ENCODE results near the gene MTG1.
"Not testable (repeated sequence)": the region's sequence is repeated elsewhere in the genome, so short reads cannot be mapped to it uniquely, and the experiment has no call there.

Gene MTG1

GRCh38 chr10:133396035-133396624 is 2.2 kb downstream of the MTG1 start:
- H3K36me3 Mint-ChIP-seq (ENCODE audit: low read depth) = peaks cover 30% of the 10 kb centered on the region
- no peak overlapping the region for H3K27ac Mint-ChIP-seq
- no peaks in the 10 kb centered on the region for H3K9me3 Mint-ChIP-seq
- peaks cover 28% of the 10 kb centered on the region for H3K4me1 Mint-ChIP-seq (ENCODE audit: low read depth)
- H3K27me3 Mint-ChIP-seq (ENCODE audit: low read depth) = no peaks in the 10 kb centered on the region
- H3K4me3 Mint-ChIP-seq = no peak overlapping the region

DNA sequence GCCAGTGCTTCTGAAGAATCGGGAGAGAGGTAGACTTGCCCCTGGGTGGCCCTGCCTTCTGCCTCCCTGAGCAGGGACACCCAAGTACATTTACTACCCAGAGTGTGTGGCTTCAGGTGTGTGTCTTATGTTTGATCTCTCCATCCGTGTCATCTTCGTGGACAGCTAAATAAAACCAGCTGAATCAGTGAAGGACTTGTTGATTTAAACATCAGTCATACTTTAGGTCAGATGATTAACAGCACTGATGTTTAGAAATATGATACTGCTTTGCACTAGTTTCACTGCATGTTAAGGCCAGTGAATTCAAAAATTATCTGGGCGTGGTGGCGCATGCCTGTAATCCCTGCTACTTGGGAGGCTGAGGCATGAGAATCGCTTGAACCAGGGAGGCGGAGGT is 4.0 kb downstream of the MTG1 start:
- Mint-ChIP-seq H3K36me3 (ENCODE audit: low read depth) (peaks cover 42% of the 10 kb centered on the region), H3K4me3 (no peak overlapping the region), H3K4me1 (ENCODE audit: low read depth) (peaks cover 28% of the 10 kb centered on the region), H3K27ac (no peak overlapping the region), H3K9me3 (no peaks in the 10 kb centered on the region), H3K27me3 (ENCODE audit: low read depth) (no peaks in the 10 kb centered on the region)

GRCh38 chr10:133399123-133399601 is 5.2 kb downstream of the MTG1 start:
- peaks cover 50% of the 10 kb centered on the region for H3K36me3 Mint-ChIP-seq (ENCODE audit: low read depth)
- no peak overlapping the region for H3K27ac Mint-ChIP-seq
- H3K4me1 Mint-ChIP-seq (ENCODE audit: low read depth) = peaks cover 33% of the 10 kb centered on the region
- H3K9me3 Mint-ChIP-seq = no peaks in the 10 kb centered on the region
- H3K27me3 Mint-ChIP-seq (ENCODE audit: low read depth) = no peaks in the 10 kb centered on the region
- no peak overlapping the region for H3K4me3 Mint-ChIP-seq

- Mint-ChIP-seq H3K36me3 (ENCODE audit: low read depth) (peaks cover 57% of the 10 kb centered on the region), H3K4me1 (ENCODE audit: low read depth) (peaks cover 29% of the 10 kb centered on the region), H3K4me3 (peak overlapping the region; percentile 51), H3K9me3 (no peaks in the 10 kb centered on the region), H3K27me3 (ENCODE audit: low read depth) (no peaks in the 10 kb centered on the region), H3K27ac (peak overlapping the region; percentile 77)
Observed at GRCh38 chr10:133400624-133401424, 6.9 kb downstream of the MTG1 start.

DNA sequence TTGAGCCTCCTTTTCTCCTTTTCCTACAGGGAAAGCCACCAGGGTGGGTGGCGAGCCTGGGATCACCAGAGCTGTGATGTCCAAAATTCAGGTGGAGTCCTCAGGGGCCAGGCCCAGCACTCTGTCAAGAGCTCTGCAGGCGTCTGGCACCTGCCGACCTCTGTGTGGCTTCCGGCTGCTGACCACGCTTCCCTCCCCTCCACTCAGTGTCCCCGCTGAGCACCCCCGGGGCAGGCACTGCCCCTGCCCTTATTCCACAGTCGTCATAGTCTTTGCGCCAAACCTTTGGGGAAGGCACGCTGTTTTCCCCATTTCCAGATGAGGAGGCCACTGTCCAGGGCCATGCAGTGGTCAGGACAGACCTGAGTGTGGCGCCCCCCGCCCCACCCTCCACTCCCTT is 7.5 kb downstream of the MTG1 start:
- H3K9me3 Mint-ChIP-seq = no peaks in the 10 kb centered on the region
- peak overlapping the region; percentile 51 for H3K4me3 Mint-ChIP-seq
- peaks cover 61% of the 10 kb centered on the region for H3K36me3 Mint-ChIP-seq (ENCODE audit: low read depth)
- H3K27ac Mint-ChIP-seq = peak overlapping the region; percentile 77
- H3K4me1 Mint-ChIP-seq (ENCODE audit: low read depth) = peaks cover 30% of the 10 kb centered on the region
- H3K27me3 Mint-ChIP-seq (ENCODE audit: low read depth) = no peaks in the 10 kb centered on the region

DNA sequence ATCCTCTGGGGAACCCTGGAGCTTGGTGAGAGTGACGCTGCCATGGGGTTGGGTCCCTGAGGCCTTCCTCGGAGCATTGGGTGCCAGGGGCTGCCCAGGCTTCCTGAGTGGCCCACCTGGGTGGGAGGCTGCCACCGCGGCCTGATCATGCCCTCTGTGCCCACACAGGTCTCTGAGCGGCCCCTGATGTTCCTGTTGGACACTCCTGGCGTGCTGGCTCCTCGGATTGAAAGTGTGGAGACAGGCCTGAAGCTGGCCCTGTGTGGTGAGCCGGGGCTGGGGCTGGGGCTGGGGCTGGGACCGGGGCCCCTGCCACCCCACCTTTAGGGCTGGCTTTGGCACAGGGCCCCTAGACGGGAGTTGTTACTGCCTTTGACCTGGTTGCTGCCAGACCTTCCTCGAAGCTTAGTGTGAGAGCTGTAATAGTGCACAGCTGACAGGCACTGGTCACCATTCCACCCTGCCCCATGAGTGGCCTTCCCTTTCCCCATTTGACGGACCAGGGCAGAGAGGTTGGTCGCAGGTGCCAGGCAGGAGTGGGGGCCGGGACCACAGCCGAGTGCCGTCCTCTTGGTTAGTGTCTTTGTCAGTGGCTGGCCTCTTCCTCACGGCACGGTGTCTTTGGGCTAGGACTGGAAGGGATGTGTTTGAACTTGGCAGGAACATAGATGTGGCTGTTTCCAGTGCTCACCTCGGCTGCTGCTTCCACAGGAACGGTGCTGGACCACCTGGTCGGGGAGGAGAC is 8.2 kb downstream of the MTG1 start:
- H3K4me1 Mint-ChIP-seq (ENCODE audit: low read depth) = peaks cover 30% of the 10 kb centered on the region
- peaks cover 62% of the 10 kb centered on the region for H3K36me3 Mint-ChIP-seq (ENCODE audit: low read depth)
- no peaks in the 10 kb centered on the region for H3K27me3 Mint-ChIP-seq (ENCODE audit: low read depth)
- no peak overlapping the region for H3K27ac Mint-ChIP-seq
- H3K9me3 Mint-ChIP-seq = no peaks in the 10 kb centered on the region
- no peak overlapping the region for H3K4me3 Mint-ChIP-seq

DNA sequence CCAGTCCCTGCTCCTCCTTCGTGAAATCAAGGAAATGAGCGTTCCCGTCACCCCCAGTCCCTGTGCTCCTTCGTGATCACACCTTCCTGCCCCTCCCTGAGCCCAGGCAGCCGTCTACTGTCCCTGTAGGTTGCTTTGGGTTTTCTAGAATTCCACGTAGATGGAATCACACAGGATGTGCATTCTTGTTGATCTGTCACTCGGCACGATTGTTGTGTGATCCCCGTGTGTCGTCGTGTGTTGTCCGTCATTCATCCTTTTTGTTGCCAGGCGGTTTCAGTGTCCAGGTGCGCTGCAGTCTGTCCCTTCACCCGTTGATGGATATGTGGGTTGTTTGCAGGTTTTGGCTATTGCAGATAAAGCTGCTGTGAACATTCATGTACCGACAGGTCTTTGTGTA is 9.4 kb downstream of the MTG1 start:
- Mint-ChIP-seq H3K9me3 (peaks cover 7% of the 10 kb centered on the region), H3K27me3 (ENCODE audit: low read depth) (no peaks in the 10 kb centered on the region), H3K36me3 (ENCODE audit: low read depth) (peaks cover 63% of the 10 kb centered on the region), H3K27ac (peak overlapping the region; percentile 8), H3K4me3 (no peak overlapping the region), H3K4me1 (ENCODE audit: low read depth) (peaks cover 34% of the 10 kb centered on the region)

- no peak overlapping the region for H3K4me3 Mint-ChIP-seq
- H3K4me1 Mint-ChIP-seq (ENCODE audit: low read depth) = peaks cover 34% of the 10 kb centered on the region
- no peaks in the 10 kb centered on the region for H3K27me3 Mint-ChIP-seq (ENCODE audit: low read depth)
- peaks cover 12% of the 10 kb centered on the region for H3K9me3 Mint-ChIP-seq
- peaks cover 64% of the 10 kb centered on the region for H3K36me3 Mint-ChIP-seq (ENCODE audit: low read depth)
- peak overlapping the region; percentile 8 for H3K27ac Mint-ChIP-seq
Observed at GRCh38 chr10:133403784-133404183, 9.8 kb downstream of the MTG1 start.

DNA sequence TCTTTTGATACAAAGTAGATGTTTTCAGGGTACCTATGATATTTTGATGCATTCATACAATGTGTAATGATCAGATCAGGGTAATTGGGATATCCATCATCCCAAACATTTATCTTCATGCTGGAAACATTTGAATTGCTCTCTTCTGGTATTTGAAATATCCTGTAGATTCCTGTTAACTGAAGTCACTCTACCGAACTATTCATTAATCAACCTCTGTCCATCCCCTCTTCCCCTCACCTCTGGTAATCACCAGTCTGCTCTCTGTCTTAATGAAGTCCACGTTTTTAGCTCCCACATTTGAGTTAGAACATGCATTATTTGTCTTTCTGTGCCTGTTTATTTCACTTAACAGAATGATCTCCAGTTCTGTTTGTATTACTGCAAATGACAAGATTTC is 11.3 kb downstream of the MTG1 start:
- Mint-ChIP-seq H3K27me3 (ENCODE audit: low read depth) (no peaks in the 10 kb centered on the region), H3K36me3 (ENCODE audit: low read depth) (peaks cover 74% of the 10 kb centered on the region), H3K4me1 (ENCODE audit: low read depth) (peaks cover 32% of the 10 kb centered on the region)

DNA sequence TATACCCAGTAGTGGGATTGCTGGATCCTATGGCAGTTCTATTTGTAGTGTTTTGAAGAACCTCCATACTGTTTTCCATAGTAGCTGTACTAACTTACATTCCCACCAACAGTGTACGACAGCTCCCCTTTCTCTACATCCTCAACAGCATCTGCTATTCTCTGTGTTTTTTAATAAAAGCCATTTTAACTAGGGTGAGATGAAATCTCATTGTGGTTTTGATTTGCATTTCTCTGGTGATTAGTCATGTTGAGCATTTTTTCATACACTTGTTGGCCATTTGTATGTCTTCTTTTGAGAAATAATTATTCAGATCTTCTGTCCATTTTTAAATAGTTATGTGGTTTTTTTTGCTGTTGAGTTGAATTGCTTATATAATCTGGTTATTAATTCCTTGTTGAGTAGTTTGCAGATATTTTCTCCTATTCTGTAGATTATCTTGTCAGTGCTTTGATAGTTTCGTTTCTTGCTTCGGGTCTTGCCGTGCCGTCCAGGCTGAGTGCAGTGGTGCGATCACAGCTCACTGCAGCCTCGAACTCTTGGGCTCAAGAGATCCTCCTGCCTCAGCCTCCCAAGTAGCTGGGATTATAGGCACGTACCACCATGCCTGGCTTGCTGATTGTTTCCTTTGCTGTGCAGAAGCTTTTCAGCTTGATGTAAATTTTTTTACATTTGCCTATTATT is 12.0 kb downstream of the MTG1 start:
- H3K27ac Mint-ChIP-seq = no peak overlapping the region
- H3K4me3 Mint-ChIP-seq = no peak overlapping the region
- H3K36me3 Mint-ChIP-seq (ENCODE audit: low read depth) = peaks cover 78% of the 10 kb centered on the region
- H3K27me3 Mint-ChIP-seq (ENCODE audit: low read depth) = no peaks in the 10 kb centered on the region
- peaks cover 27% of the 10 kb centered on the region for H3K4me1 Mint-ChIP-seq (ENCODE audit: low read depth)
- H3K9me3 Mint-ChIP-seq = peaks cover 30% of the 10 kb centered on the region

More for the DNA sequence above, 11.3 kb downstream of the MTG1 start:
- no peak overlapping the region for H3K4me3 Mint-ChIP-seq
- H3K9me3 Mint-ChIP-seq = peaks cover 23% of the 10 kb centered on the region
- no peak overlapping the region for H3K27ac Mint-ChIP-seq

- peaks cover 78% of the 10 kb centered on the region for H3K36me3 Mint-ChIP-seq (ENCODE audit: low read depth)
- H3K4me1 Mint-ChIP-seq (ENCODE audit: low read depth) = peaks cover 8% of the 10 kb centered on the region
- H3K4me3 Mint-ChIP-seq = no peak overlapping the region
- no peaks in the 10 kb centered on the region for H3K27me3 Mint-ChIP-seq (ENCODE audit: low read depth)
- no peak overlapping the region for H3K27ac Mint-ChIP-seq
- peaks cover 64% of the 10 kb centered on the region for H3K9me3 Mint-ChIP-seq
Observed at GRCh38 chr10:133411523-133412380, 17.8 kb downstream of the MTG1 start.

- H3K36me3 Mint-ChIP-seq (ENCODE audit: low read depth) = peaks cover 72% of the 10 kb centered on the region
- H3K4me3 Mint-ChIP-seq = no peak overlapping the region
- H3K27me3 Mint-ChIP-seq (ENCODE audit: low read depth) = no peaks in the 10 kb centered on the region
- no peak overlapping the region for H3K27ac Mint-ChIP-seq
- peaks cover 64% of the 10 kb centered on the region for H3K9me3 Mint-ChIP-seq
- H3K4me1 Mint-ChIP-seq (ENCODE audit: low read depth) = peaks cover 3% of the 10 kb centered on the region
Observed at GRCh38 chr10:133412381-133412711, 18.4 kb downstream of the MTG1 start.

DNA sequence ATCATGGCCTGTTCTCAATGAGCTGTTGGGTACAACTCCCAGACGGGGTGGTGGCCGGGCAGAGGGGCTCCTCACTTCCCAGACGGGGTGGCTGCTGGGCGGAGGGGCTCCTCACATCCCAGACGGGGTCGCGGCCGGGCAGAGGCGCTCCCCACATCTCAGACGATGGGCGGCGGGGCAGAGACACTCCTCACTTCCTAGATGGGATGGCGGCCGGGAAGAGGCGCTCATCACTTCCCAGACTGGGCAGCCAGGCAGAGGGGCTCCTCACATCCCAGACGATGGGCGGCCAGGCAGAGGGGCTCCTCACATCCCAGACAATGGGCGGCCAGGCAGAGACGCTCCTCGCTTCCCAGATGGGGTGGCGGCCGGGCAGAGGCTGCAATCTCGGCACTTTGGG is 20.4 kb downstream of the MTG1 start:
- H3K27me3 Mint-ChIP-seq (ENCODE audit: low read depth); H3K4me3 Mint-ChIP-seq; H3K4me1 Mint-ChIP-seq (ENCODE audit: low read depth); H3K27ac Mint-ChIP-seq: not testable (repeated sequence)
- peaks cover 54% of the 10 kb centered on the region for H3K36me3 Mint-ChIP-seq (ENCODE audit: low read depth)
- peaks cover 46% of the 10 kb centered on the region for H3K9me3 Mint-ChIP-seq

GRCh38 chr10:133415752-133416151 is 21.8 kb downstream of the MTG1 start:
- Mint-ChIP-seq H3K36me3 (ENCODE audit: low read depth) (peaks cover 42% of the 10 kb centered on the region), H3K4me1 (ENCODE audit: low read depth) (no peaks in the 10 kb centered on the region), H3K27ac (no peak overlapping the region), H3K4me3 (no peak overlapping the region), H3K9me3 (peaks cover 37% of the 10 kb centered on the region), H3K27me3 (ENCODE audit: low read depth) (no peaks in the 10 kb centered on the region)
